ENCODE measurements around the gene NME3. TPM values are rescaled to one million over a fixed set of nuclear protein-coding genes. Genes with fewer than 3 reads are reported as not detected.

NME3 gene
- total RNA-seq, 1 experiment from 2014 or later: 103 TPM

GRCh38 chr16:1771188-1771863, at the start of gene NME3 (continued):
- TF ChIP-seq REST (IDR thresholded peaks at IDR 0.05; ENCODE audit: low read depth): no peak

- intact Hi-C loops (cut with micrococcal nuclease): no loop called here
- no peaks in the 10 kb centered on the region for H3K9me2 ChIP-seq (ENCODE audit: insufficient read depth)
- CTCF ChIA-PET: no interaction called here
Measured at GRCh38 chr16:1820946-1821290, 49.6 kb upstream of the NME3 start.

More at GRCh38 chr16:1820946-1821290, 49.6 kb upstream of the NME3 start:
- TF ChIP-seq ZNF274 (IDR thresholded peaks at IDR 0.05; ENCODE audit: low read depth, low read length) (no peak), EZH2 (IDR thresholded peaks at IDR 0.05) (no peak), POLR2AphosphoS5 (IDR thresholded peaks at IDR 0.05; ENCODE audit: low read depth, low read length) (no peak), SIN3A (IDR thresholded peaks at IDR 0.05; ENCODE audit: low read depth) (no peak), ZFX (IDR thresholded peaks at IDR 0.05) (no peak), CTCF (IDR thresholded peaks at IDR 0.05 in 2 of 3, conservative IDR thresholded peaks at IDR 0.05 in 1 of 3; ENCODE audit: borderline replicate concordance in 1 of 3, insufficient read depth in 1 of 3, low read depth in 2 of 3, low read length in 2 of 3) (no peak), EZH2phosphoT487 (IDR thresholded peaks at IDR 0.05; ENCODE audit: borderline replicate concordance) (no peak), ATF3 (IDR thresholded peaks at IDR 0.05) (no peak), CBX3 (IDR thresholded peaks at IDR 0.05; ENCODE audit: low read depth) (no peak), EGR1 (IDR thresholded peaks at IDR 0.05; ENCODE audit: low read depth) (no peak), MAX (IDR thresholded peaks at IDR 0.05) (no peak), JUND (IDR thresholded peaks at IDR 0.05) (no peak), ELF1 (IDR thresholded peaks at IDR 0.05; ENCODE audit: borderline replicate concordance, low read depth) (no peak), FOSL1 (IDR thresholded peaks at IDR 0.05; ENCODE audit: low read depth) (no peak)
- RAD21 ChIA-PET (ENCODE audit: low non-redundant PET in 1 of 2, low total read pairs in 2 of 2, uncharacterized antibody in 2 of 2, unreplicated experiment in 2 of 2): no interaction called here
- H3K4me3 ChIP-seq (replicated peaks in 1 of 2; ENCODE audit: low read depth in 1 of 2, low read length in 2 of 2): no peak overlapping the region
- no peaks in the 10 kb centered on the region for H3K27me3 ChIP-seq (ENCODE audit: insufficient read depth, low read length)
- no peaks in the 10 kb centered on the region for H4K20me1 ChIP-seq (ENCODE audit: insufficient read depth)
- H3K4me1 ChIP-seq (ENCODE audit: control insufficient read depth in 1 of 2, insufficient read depth in 2 of 2, low read length in 2 of 2): peaks cover 7% of the 10 kb centered on the region in 2 experiments
- no peak overlapping the region for H2AFZ ChIP-seq (ENCODE audit: low read depth, low read length, poor library complexity, severe bottlenecking)
- H3K79me2 ChIP-seq (ENCODE audit: insufficient read depth, low read length): no peaks in the 10 kb centered on the region
- ATAC-seq (no peak), DNase-seq (ENCODE audit: low read depth, low spot score) (no peak)
- no peak overlapping the region for H3K4me2 ChIP-seq (ENCODE audit: low read length)
- 0 out of 4 replicates have a peak, but pooled peaks cover 2 to 5% of the 10 kb centered on the region in 2 experiments for H3K36me3 ChIP-seq (ENCODE audit: control insufficient read depth in 1 of 2, insufficient read depth in 2 of 2, low read length in 2 of 2)
- no peak overlapping the region for H3K9ac ChIP-seq (ENCODE audit: low read length)
- no peaks in the 10 kb centered on the region for H3K9me3 ChIP-seq (ENCODE audit: control insufficient read depth in 1 of 2, insufficient read depth in 1 of 2, low read depth in 1 of 2, low read length in 2 of 2)
- BruUV-seq (replicated peaks): no TSS peak
- POLR2A ChIA-PET: no interaction called here
- no peak overlapping the region for H3K27ac ChIP-seq (ENCODE audit: low read depth, low read length)
